IMR-90 (cell line): Measurements from ENCODE around the gene NOS1AP. TPM values are rescaled to one million over a fixed set of nuclear protein-coding genes. Genes with fewer than 3 reads are reported as not detected.

Experiments
- ATAC-seq: fragments of 200-7000 bp; cut with Tn5 transposase; 2 replicates; pipeline ENCODE4 v1.9.1; 2020; ENCODE audit warnings: low read depth, mild to moderate bottlenecking, moderate library complexity
- BruUV-seq: library from RNA; stranded (reverse); fragments of 400-500 nt; replicated peaks from 2 replicates; lab custom pipeline; 2021; lab: Mats Ljungman, UMichigan
- CTCF ChIA-PET: fragments of 300-600 bp; formaldehyde crosslinking; extraction: SDS; loops from one replicate; lab custom pipeline; 2021; ENCODE audit warnings: antibody characterized with exemption; lab: Yijun Ruan, JAX
- POLR2A ChIA-PET: fragments of 300-600 bp; sonication (Branson Sonifier 250); formaldehyde crosslinking; loops from one replicate; lab custom pipeline; 2022; ENCODE audit warnings: antibody characterized with exemption; ENCODE audit not compliant: unreplicated experiment; lab: Charles Lee
- DNase-seq: peaks from one replicate; pipeline ENCODE4 v3.0.0; 2013
- H2AFZ ChIP-seq: replicated peaks from 2 replicates; pipeline ENCODE3; 2013; ENCODE audit warnings: low read length, mild to moderate bottlenecking; ENCODE audit not compliant: poor library complexity
- H2AK5ac ChIP-seq: 2 replicates; pipeline ENCODE4 v1.6.1; 2013; ENCODE audit warnings: low read depth, low read length, inconsistent platforms
- H2AK9ac ChIP-seq: replicated peaks from 2 replicates; pipeline ENCODE3; 2013; ENCODE audit warnings: mild to moderate bottlenecking, low read depth, low read length, moderate library complexity; ENCODE audit not compliant: poor library complexity
- H2BK120ac ChIP-seq: 2 replicates; pipeline ENCODE4 v1.6.1; 2013; ENCODE audit warnings: low read depth, low read length, inconsistent platforms
- H2BK15ac ChIP-seq: 3 replicates; pipeline ENCODE4 v1.6.1; 2013; ENCODE audit warnings: low read depth, low read length, inconsistent platforms
- H2BK20ac ChIP-seq: 2 replicates; pipeline ENCODE4 v1.6.1; 2013; ENCODE audit warnings: low read depth, mild to moderate bottlenecking, inconsistent platforms, low read length, moderate library complexity
- H2BK5ac ChIP-seq: 2 replicates; pipeline ENCODE4 v1.6.1; 2013; ENCODE audit warnings: mild to moderate bottlenecking, low read depth, low read length, inconsistent platforms; ENCODE audit not compliant: poor library complexity, severe bottlenecking
- H3K14ac ChIP-seq: replicated peaks from 2 replicates; pipeline ENCODE4 v1.6.1; 2013; ENCODE audit warnings: low read depth, low read length, inconsistent platforms
- H3K18ac ChIP-seq: 2 replicates; pipeline ENCODE4 v1.6.1; 2013; ENCODE audit warnings: low read depth, low read length, control low read depth
- H3K23ac ChIP-seq: 2 replicates; pipeline ENCODE4 v1.6.1; 2013; ENCODE audit warnings: low read depth, low read length, inconsistent platforms
- H3K27ac ChIP-seq: 2 replicates; pipeline ENCODE4 v1.5.1; 2013; ENCODE audit warnings: mild to moderate bottlenecking, control low read depth, low read length; ENCODE audit not compliant: insufficient read depth
- H3K27me3 ChIP-seq: 2 replicates; pipeline ENCODE4 v1.6.1; 2013; ENCODE audit warnings: low read length; ENCODE audit not compliant: control insufficient read depth, insufficient read depth
- H3K36me3 ChIP-seq: 2 replicates; pipeline ENCODE4 v1.6.1; 2013; ENCODE audit warnings: low read length, mixed read lengths; ENCODE audit not compliant: control insufficient read depth, insufficient read depth
- H3K4ac ChIP-seq: 2 replicates; pipeline ENCODE4 v1.6.1; 2013; ENCODE audit warnings: low read depth, low read length, inconsistent platforms
- H3K4me1 ChIP-seq: 2 replicates; pipeline ENCODE4 v1.6.1; 2013; ENCODE audit warnings: low read length, mixed read lengths; ENCODE audit not compliant: control insufficient read depth, insufficient read depth
- H3K4me2 ChIP-seq: 2 replicates; pipeline ENCODE4 v1.6.1; 2013; ENCODE audit warnings: low read depth, mild to moderate bottlenecking, control low read depth, low read length, moderate library complexity
- H3K4me3 ChIP-seq: 2 replicates; pipeline ENCODE4 v1.5.1; 2013; ENCODE audit warnings: low read depth, mild to moderate bottlenecking, control low read depth, low read length, moderate library complexity; ENCODE audit not compliant: insufficient read depth
- H3K56ac ChIP-seq: 2 replicates; pipeline ENCODE4 v1.6.1; 2013; ENCODE audit warnings: low read length, inconsistent platforms; ENCODE audit not compliant: insufficient read depth; ENCODE audit errors: extremely low read depth
- H3K79me1 ChIP-seq, 2 experiments: 2 replicates each; pipeline ENCODE4 v1.6.1; 2013; ENCODE audit warnings: low read length in 2 of 2, inconsistent platforms in 1 of 2, low read depth in 1 of 2
- H3K9ac ChIP-seq: 2 replicates; pipeline ENCODE4 v1.6.1; 2013; ENCODE audit warnings: low read depth, low read length, control low read depth
- H3K9me1 ChIP-seq: 2 replicates; pipeline ENCODE4 v1.6.1; 2013; ENCODE audit warnings: low read length, inconsistent platforms; ENCODE audit not compliant: insufficient read depth
- H3K9me3 ChIP-seq: 2 replicates; pipeline ENCODE4 v1.6.1; 2013; ENCODE audit warnings: low read length; ENCODE audit not compliant: control insufficient read depth, insufficient read depth
- H4K20me1 ChIP-seq: 2 replicates; pipeline ENCODE4 v1.6.1; 2013; ENCODE audit warnings: low read length, inconsistent platforms; ENCODE audit not compliant: insufficient read depth
- H4K5ac ChIP-seq: 2 replicates; pipeline ENCODE4 v1.6.1; 2013; ENCODE audit warnings: mild to moderate bottlenecking, low read depth, low read length, control low read depth
- H4K8ac ChIP-seq, 2 experiments: 2 replicates each; pipeline ENCODE4 v1.6.1; 2013; ENCODE audit warnings: low read depth in 2 of 2, low read length in 2 of 2, control low read depth in 1 of 2, inconsistent platforms in 1 of 2
- H4K91ac ChIP-seq: 2 replicates; pipeline ENCODE4 v1.6.1; 2013; ENCODE audit warnings: low read depth, low read length, inconsistent platforms; ENCODE audit not compliant: insufficient read depth
- BHLHE40 ChIP-seq: fragments of 150-350 bp; IDR thresholded peaks from 2 replicates; pipeline ENCODE4 v1.6.1; 2016; ENCODE audit warnings: mild to moderate bottlenecking, low read depth, low read length
- CEBPB ChIP-seq: IDR thresholded peaks from 2 replicates; pipeline ENCODE4 v1.6.1; 2012; ENCODE audit warnings: low read depth, low read length, improper control_type of control experiment
- CHD1 ChIP-seq: IDR thresholded peaks from 2 replicates; pipeline ENCODE4 v1.6.1; 2012; ENCODE audit warnings: low read depth, low read length, improper control_type of control experiment
- CTCF ChIP-seq: conservative IDR thresholded peaks from 2 replicates; pipeline ENCODE4 v1.5.1; 2012; ENCODE audit warnings: mild to moderate bottlenecking, low read depth, low read length, improper control_type of control experiment
- ELK1 ChIP-seq: fragments of 150-350 bp; IDR thresholded peaks from 2 replicates; pipeline ENCODE4 v1.6.1; 2016; ENCODE audit warnings: low read depth, mild to moderate bottlenecking, low read length, moderate library complexity, borderline replicate concordance
- FOS ChIP-seq: fragments of 150-350 bp; IDR thresholded peaks from 2 replicates; pipeline ENCODE4 v1.6.1; 2016; ENCODE audit warnings: low read depth, low read length
- MAFK ChIP-seq: IDR thresholded peaks from 2 replicates; pipeline ENCODE4 v1.6.1; 2012; ENCODE audit warnings: low read depth, low read length, improper control_type of control experiment
- MAZ ChIP-seq: IDR thresholded peaks from 2 replicates; pipeline ENCODE4 v1.6.1; 2012; ENCODE audit warnings: low read depth, mild to moderate bottlenecking, low read length, improper control_type of control experiment, moderate library complexity, borderline replicate concordance
- MXI1 ChIP-seq: IDR thresholded peaks from 2 replicates; pipeline ENCODE4 v1.6.1; 2012; ENCODE audit warnings: low read depth, mild to moderate bottlenecking, low read length, moderate library complexity, borderline replicate concordance
- NFE2L2 ChIP-seq: fragments of 150-350 bp; IDR thresholded peaks from 2 replicates; pipeline ENCODE4 v1.6.1; 2016; ENCODE audit warnings: low read depth, mild to moderate bottlenecking, low read length
- POLR2A ChIP-seq: IDR thresholded peaks from 2 replicates; pipeline ENCODE4 v1.6.1; 2012; ENCODE audit warnings: mild to moderate bottlenecking, low read depth, low read length
- RAD21 ChIP-seq: IDR thresholded peaks from 2 replicates; pipeline ENCODE4 v1.6.1; 2012; ENCODE audit warnings: low read length, improper control_type of control experiment
- RCOR1 ChIP-seq: IDR thresholded peaks from 2 replicates; pipeline ENCODE4 v1.6.1; 2012; ENCODE audit warnings: mild to moderate bottlenecking, low read length, improper control_type of control experiment; ENCODE audit not compliant: insufficient replicate concordance
- RFX5 ChIP-seq: IDR thresholded peaks from 2 replicates; pipeline ENCODE4 v1.8.0; 2012; ENCODE audit warnings: low read depth, mild to moderate bottlenecking, low read length, moderate library complexity
- SMC3 ChIP-seq: fragments of 150-350 bp; IDR thresholded peaks from 2 replicates; pipeline ENCODE4 v1.6.1; 2016; ENCODE audit warnings: low read depth, mild to moderate bottlenecking, antibody characterized with exemption, low read length, moderate library complexity
- USF2 ChIP-seq: fragments of 150-350 bp; IDR thresholded peaks from 2 replicates; pipeline ENCODE4 v1.6.1; 2017; ENCODE audit warnings: mild to moderate bottlenecking, antibody characterized with exemption, low read length, low read depth
- WGBS, 2 experiments: methylation state at CpG; one replicate each; pipeline versions ENCODE4 v1.1.5 to v1.1.7; 2013; ENCODE audit warnings: missing lambda C conversion rate in 2 of 2; ENCODE audit not compliant: insufficient read length in 1 of 2; ENCODE audit errors: extremely low coverage in 2 of 2; 5-methylcytosine and 5-hydroxymethylcytosine counted together
- dilution Hi-C: fragments of 300-500 bp; cut with HindIII; formaldehyde crosslinking; loops from one replicate; pipeline ENCODE4 v1.14.3; 2018; ENCODE audit warnings: low sequenced_read_pairs; ENCODE audit not compliant: unreplicated experiment
- in situ Hi-C: fragments of 300-500 bp; cut with MboI; formaldehyde crosslinking; loops from 3 replicates; pipeline ENCODE4 v1.14.3; 2019; ENCODE audit warnings: low sequenced_read_pairs, inconsistent platforms, mixed read lengths
- intact Hi-C: fragments of 100-400 bp; cut with micrococcal nuclease; formaldehyde crosslinking; loops from 2 replicates; pipeline ENCODE4 v1.10.0; 2022
- polyA plus RNA-seq, 3 experiments: library from polyadenylated mRNA; depleted of rRNA; stranded (reverse); fragments of >200 nt; gene quantifications; 2 replicates each; pipeline ENCODE4 v1.2.3, GENCODE V29; 2012; ENCODE audit warnings: low replicate concordance in 1 of 3
- total RNA-seq: library from RNA; depleted of rRNA; stranded (reverse); fragments of >200 nt; gene quantifications from 2 replicates; pipeline ENCODE4 v1.2.3, GENCODE V29; 2012

The NOS1AP gene
- total and polyA plus RNA-seq, 2 of the 4 experiments (the other 2 are of a cell fraction): 0.18 to 0.19 TPM

GRCh38 chr1:162139211-162139610 is 69.7 kb downstream of the NOS1AP start:
- H2AFZ ChIP-seq: no peak overlapping the region
- H3K14ac ChIP-seq: no peak overlapping the region
- intact Hi-C loops: no loop called here
- H3K9me1 ChIP-seq: peaks cover 10% of the 10 kb centered on the region
- dilution Hi-C loops: no loop called here
- DNase-seq (no peak), ATAC-seq (no peak)
- H3K4me3 ChIP-seq: no peak overlapping the region
- no peaks in the 10 kb centered on the region for H3K27me3 ChIP-seq
- no peak overlapping the region for H3K23ac ChIP-seq
- H3K9me3 ChIP-seq: no peaks in the 10 kb centered on the region
- no peak overlapping the region for H2BK5ac ChIP-seq
- peak overlapping the region; percentile 1; the same call in 1 of the 2 replicates for H2BK120ac ChIP-seq
- CTCF ChIA-PET: no interaction called here
- no TSS peak for BruUV-seq
- no peak overlapping the region; the same call in 1 of the 2 replicates for H2BK20ac ChIP-seq
- H3K4me2 ChIP-seq: no peak overlapping the region
- H4K91ac ChIP-seq: no peak overlapping the region
- TF ChIP-seq MAZ: no peak
- no peak for TF ChIP-seq CHD1
- no peak for TF ChIP-seq ELK1
- no peak for TF ChIP-seq RCOR1
- no peak for TF ChIP-seq SMC3
- TF ChIP-seq BHLHE40: no peak
- TF ChIP-seq MXI1: no peak
- TF ChIP-seq CTCF: no peak
- TF ChIP-seq POLR2A: no peak
- no peak for TF ChIP-seq RFX5
- TF ChIP-seq MAFK: no peak
- TF ChIP-seq NFE2L2: no peak
- no peak for TF ChIP-seq USF2
- no peak for TF ChIP-seq FOS
- no peak for TF ChIP-seq RAD21
- TF ChIP-seq CEBPB: no peak
- H3K56ac ChIP-seq: no peak overlapping the region
- no peak overlapping the region for H3K18ac ChIP-seq
- no peaks in the 10 kb centered on the region for H3K79me1 ChIP-seq
- peak overlapping the region; percentile 2; the same call in 1 of the 2 replicates for H3K4ac ChIP-seq
- no peak overlapping the region for H3K27ac ChIP-seq
- H2AK9ac ChIP-seq: peak overlapping the region; percentile 14
- H3K9ac ChIP-seq: no peak overlapping the region
- POLR2A ChIA-PET: no interaction called here
- 100% methylated on average over 1 of the region's 1 CpG; no CpG with 5 or more reads in 1 of the 2 experiments for WGBS, 2 experiments
- no peak overlapping the region for H2BK15ac ChIP-seq
- peaks cover 12% of the 10 kb centered on the region for H3K4me1 ChIP-seq
- no peak overlapping the region for H4K5ac ChIP-seq
- H4K8ac ChIP-seq: no peak overlapping the region
- H4K20me1 ChIP-seq: no peaks in the 10 kb centered on the region
- H2AK5ac ChIP-seq: no peak overlapping the region
- H3K36me3 ChIP-seq: no peaks in the 10 kb centered on the region
- in situ Hi-C loops: no loop called here
